Thoracic aorta (tissue), 2 donors: ENCODE measurements around the gene PIGO. TPM values are rescaled to one million over a fixed set of nuclear protein-coding genes. Genes with fewer than 3 reads are reported as not detected.

ENCODE experiments used
- ATAC-seq: fragments of 150-250 bp; one replicate; pipeline ENCODE4 v1.8.0; 2017; ENCODE audit warnings: low read depth; ENCODE audit not compliant: insufficient number of reproducible peaks, low FRiP score
- DNase-seq: peaks from one replicate; pipeline ENCODE4 v3.0.0-alpha.2; 2020; ENCODE audit warnings: low spot score
- H3K27ac ChIP-seq, 2 donors: fragments of 200-600 bp; sonication (generic); 1 replicate in 1 of 2; 2 replicates in 1 of 2; pipeline ENCODE4 v1.5.1; 2016; ENCODE audit warnings: mild to moderate bottlenecking in 2 of 2, moderate library complexity in 2 of 2
- H3K27me3 ChIP-seq: fragments of 200-600 bp; sonication (generic); replicated peaks from 2 replicates; pipeline ENCODE4 v1.6.0; 2016; ENCODE audit warnings: mild to moderate bottlenecking; ENCODE audit not compliant: insufficient read depth
- H3K36me3 ChIP-seq: fragments of 200-600 bp; sonication (generic); one replicate; pipeline ENCODE4 v1.5.1; 2016
- H3K4me1 ChIP-seq, 2 donors: fragments of 200-600 bp; sonication (generic); 1 replicate in 1 of 2; 2 replicates in 1 of 2; pipeline versions ENCODE4 v1.5.1 to v1.6.0; 2016; ENCODE audit warnings: low read depth in 2 of 2, mild to moderate bottlenecking in 1 of 2; ENCODE audit not compliant: control insufficient read depth in 1 of 2
- H3K4me3 ChIP-seq: fragments of 200-600 bp; sonication (generic); 2 replicates; pipeline ENCODE4 v1.5.1; 2016; ENCODE audit warnings: mild to moderate bottlenecking
- H3K9me3 ChIP-seq: fragments of 200-600 bp; sonication (generic); 2 replicates; pipeline ENCODE4 v1.5.1; 2016
- CTCF ChIP-seq: fragments of 200-600 bp; sonication (generic); IDR thresholded peaks from one replicate; pipeline ENCODE4 v1.5.1; 2019; ENCODE audit warnings: antibody characterized with exemption
- total RNA-seq, 2 donors: library from RNA; depleted of rRNA; stranded (reverse); fragments of >200 nt; gene quantifications; one replicate each; pipeline versions ENCODE4 v1.1.0 to v1.2.3, GENCODE V29; 2016

The PIGO gene
- total RNA-seq, 2 donors from 2014 or later = 10.8 to 13.9 TPM

- peaks cover 3 to 16% of the 10 kb centered on the region in 2 donors for H3K4me1 ChIP-seq
- no peak for TF ChIP-seq CTCF
- ATAC-seq = peak; percentile 92
Measured at GRCh38 chr9:35079426-35080341, 16.7 kb downstream of the PIGO start, which contains the start of gene FANCG. TSS of gene FANCG (minus strand) at chr9:35079942. CDS start at chr9:35079524, 418 bp downstream.

GRCh38 chr9:35079041-35079425 is 17.4 kb downstream of the PIGO start:
- DNase-seq (no peak), ATAC-seq (no peak)
- no peak for TF ChIP-seq CTCF
- Histone ChIP-seq H3K27ac (peak overlapping the region; percentile 34 to 59), H3K4me3 (peak overlapping the region; percentile 89), H3K9me3 (no peaks in the 10 kb centered on the region), H3K4me1 (peaks cover 3 to 16% of the 10 kb centered on the region in 2 donors), H3K36me3 (no peaks in the 10 kb centered on the region), H3K27me3 (no peaks in the 10 kb centered on the region)

More at GRCh38 chr9:35079426-35080341, 16.7 kb downstream of the PIGO start, which contains the start of gene FANCG:
- Histone ChIP-seq H3K27me3 (no peaks in the 10 kb centered on the region), H3K36me3 (no peaks in the 10 kb centered on the region), H3K4me3 (peak within 1 kb of the TSS; percentile 89), H3K9me3 (no peaks in the 10 kb centered on the region), H3K27ac (peak within 1 kb of the TSS; percentile 51 to 59)
- DNase-seq = peak; percentile 69

- Histone ChIP-seq H3K27ac (no peak overlapping the region), H3K4me1 (peaks cover 3 to 16% of the 10 kb centered on the region in 2 donors), H3K27me3 (no peaks in the 10 kb centered on the region), H3K9me3 (no peaks in the 10 kb centered on the region), H3K36me3 (no peaks in the 10 kb centered on the region), H3K4me3 (no peak overlapping the region)
- no peak for TF ChIP-seq CTCF
- DNase-seq (no peak), ATAC-seq (no peak)
Measured at GRCh38 chr9:35078066-35078465, 18.3 kb downstream of the PIGO start.

- no peak for TF ChIP-seq CTCF
- ATAC-seq = no peak
- Histone ChIP-seq H3K36me3 (no peaks in the 10 kb centered on the region), H3K4me1 (peaks cover 3 to 16% of the 10 kb centered on the region in 2 donors), H3K27me3 (no peaks in the 10 kb centered on the region), H3K27ac (no peak overlapping the region), H3K4me3 (no peak overlapping the region), H3K9me3 (no peaks in the 10 kb centered on the region)
- DNase-seq = no peak
Measured at GRCh38 chr9:35076848-35077247, 19.5 kb downstream of the PIGO start.

GRCh38 chr9:35075358-35075757 is 21.0 kb downstream of the PIGO start:
- DNase-seq (no peak), ATAC-seq (no peak)
- no peak for TF ChIP-seq CTCF
- Histone ChIP-seq H3K4me1 (peaks cover 9 to 24% of the 10 kb centered on the region in 2 donors), H3K27me3 (no peaks in the 10 kb centered on the region), H3K27ac (no peak overlapping the region), H3K9me3 (no peaks in the 10 kb centered on the region), H3K36me3 (no peaks in the 10 kb centered on the region), H3K4me3 (no peak overlapping the region)
